ENCODE results near the gene HOXB1.

Gene HOXB1

GRCh38 chr17:48519427-48519826, 11.4 kb downstream of the HOXB1 start:
- Histone ChIP-seq H3K9me2 (ENCODE audit: low read depth, low read length) (no peaks in the 10 kb centered on the region), H4K20me1 (ENCODE audit: insufficient read depth, low read length) (no peaks in the 10 kb centered on the region), H3K4me2 (ENCODE audit: low read length) (no peak overlapping the region), H3K4me1 (ENCODE audit: insufficient read depth, low read length, severe bottlenecking) (no peaks in the 10 kb centered on the region), H3K79me2 (ENCODE audit: insufficient read depth, low read length) (no peaks in the 10 kb centered on the region), H2AFZ (ENCODE audit: low read length) (no peak overlapping the region), H3F3A (ENCODE audit: insufficient read depth, low read length) (no peaks in the 10 kb centered on the region), H3K4me3 (ENCODE audit: low read depth, low read length, poor library complexity, severe bottlenecking) (no peak overlapping the region), H3K36me3 (ENCODE audit: insufficient read depth, low read length) (no peaks in the 10 kb centered on the region), H3K27ac (ENCODE audit: low read depth, low read length, poor library complexity, severe bottlenecking) (no peak overlapping the region), H3K9ac (ENCODE audit: low read length) (no peak overlapping the region), H3K27me3 (ENCODE audit: insufficient read depth, low read length) (no peaks in the 10 kb centered on the region), H3K9me3 (ENCODE audit: low read length) (no peaks in the 10 kb centered on the region)
- TF ChIP-seq CTCF (IDR thresholded peaks at IDR 0.05; ENCODE audit: low read length) = no peak
- TF ChIP-seq EZH2 (IDR thresholded peaks at IDR 0.05; ENCODE audit: borderline replicate concordance, low read length) = no peak

- Histone ChIP-seq H3K9ac (ENCODE audit: low read length) (no peak overlapping the region), H3F3A (ENCODE audit: insufficient read depth, low read length) (no peaks in the 10 kb centered on the region), H3K27me3 (ENCODE audit: insufficient read depth, low read length) (no peaks in the 10 kb centered on the region), H3K27ac (ENCODE audit: low read depth, low read length, poor library complexity, severe bottlenecking) (no peak overlapping the region), H3K36me3 (ENCODE audit: insufficient read depth, low read length) (no peaks in the 10 kb centered on the region), H3K9me2 (ENCODE audit: low read depth, low read length) (no peaks in the 10 kb centered on the region), H3K79me2 (ENCODE audit: insufficient read depth, low read length) (no peaks in the 10 kb centered on the region), H4K20me1 (ENCODE audit: insufficient read depth, low read length) (no peaks in the 10 kb centered on the region), H3K4me3 (ENCODE audit: low read depth, low read length, poor library complexity, severe bottlenecking) (no peak overlapping the region), H3K4me2 (ENCODE audit: low read length) (no peak overlapping the region), H3K9me3 (ENCODE audit: low read length) (no peaks in the 10 kb centered on the region), H3K4me1 (ENCODE audit: insufficient read depth, low read length, severe bottlenecking) (no peaks in the 10 kb centered on the region), H2AFZ (ENCODE audit: low read length) (no peak overlapping the region)
- no peak for TF ChIP-seq CTCF (IDR thresholded peaks at IDR 0.05; ENCODE audit: low read length)
- no peak for TF ChIP-seq EZH2 (IDR thresholded peaks at IDR 0.05; ENCODE audit: borderline replicate concordance, low read length)
These were observed 13.3 kb downstream of the HOXB1 start for GRCh38 chr17:48517478-48517877.

- H3K4me2 ChIP-seq (ENCODE audit: low read length) = no peak overlapping the region
- no peaks in the 10 kb centered on the region for H3K79me2 ChIP-seq (ENCODE audit: insufficient read depth, low read length)
- no peaks in the 10 kb centered on the region for H3K9me2 ChIP-seq (ENCODE audit: low read depth, low read length)
- H3K9ac ChIP-seq (ENCODE audit: low read length) = no peak overlapping the region
- H3K27ac ChIP-seq (ENCODE audit: low read depth, low read length, poor library complexity, severe bottlenecking) = no peak overlapping the region
- H3K4me3 ChIP-seq (ENCODE audit: low read depth, low read length, poor library complexity, severe bottlenecking) = no peak overlapping the region
- H3K27me3 ChIP-seq (ENCODE audit: insufficient read depth, low read length) = no peaks in the 10 kb centered on the region
- H3K4me1 ChIP-seq (ENCODE audit: insufficient read depth, low read length, severe bottlenecking) = no peaks in the 10 kb centered on the region
- no peaks in the 10 kb centered on the region for H3K36me3 ChIP-seq (ENCODE audit: insufficient read depth, low read length)
- no peak overlapping the region for H2AFZ ChIP-seq (ENCODE audit: low read length)
- H4K20me1 ChIP-seq (ENCODE audit: insufficient read depth, low read length) = no peaks in the 10 kb centered on the region
- TF ChIP-seq CTCF (IDR thresholded peaks at IDR 0.05; ENCODE audit: low read length) (no peak), EZH2 (IDR thresholded peaks at IDR 0.05; ENCODE audit: borderline replicate concordance, low read length) (no peak)
- H3K9me3 ChIP-seq (ENCODE audit: low read length) = no peaks in the 10 kb centered on the region
- H3F3A ChIP-seq (ENCODE audit: insufficient read depth, low read length) = no peaks in the 10 kb centered on the region
These were observed 14.6 kb downstream of the HOXB1 start for GRCh38 chr17:48515925-48516900.
